Measurements from ENCODE around the gene TMCC1. TPM values are rescaled to one million over a fixed set of nuclear protein-coding genes. Genes with fewer than 3 reads are reported as not detected.

The TMCC1 gene
- polyA plus RNA-seq, 2 of the 4 experiments (the other 2 are of a cell fraction) = 30.3 to 75.7 TPM

GRCh38 chr3:129656659-129657247 lies 236.8 kb downstream of the TMCC1 start:
- FAIRE-seq (no peak), ATAC-seq (peak; percentile 30 to 58; a peak in 4 of 6 replicates), DNase-seq (ENCODE audit: low read depth in 1 of 2, low spot score in 1 of 2) (peak in 1 of 2 experiments; percentile 50)
- TF ChIP-seq EHMT2 (IDR thresholded peaks at IDR 0.05; ENCODE audit: low read depth) = no peak
- no peak for TF ChIP-seq MYC (IDR thresholded peaks at IDR 0.05; ENCODE audit: borderline replicate concordance, low read length)
- TF ChIP-seq, protein P1, sequence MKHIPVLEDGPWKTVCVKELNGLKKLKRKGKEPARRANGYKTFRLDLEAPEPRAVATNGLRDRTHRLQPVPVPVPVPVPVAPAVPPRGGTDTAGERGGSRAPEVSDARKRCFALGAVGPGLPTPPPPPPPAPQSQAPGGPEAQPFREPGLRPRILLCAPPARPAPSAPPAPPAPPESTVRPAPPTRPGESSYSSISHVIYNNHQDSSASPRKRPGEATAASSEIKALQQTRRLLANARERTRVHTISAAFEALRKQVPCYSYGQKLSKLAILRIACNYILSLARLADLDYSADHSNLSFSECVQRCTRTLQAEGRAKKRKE (CRISPR knock-in tag; IDR thresholded peaks at IDR 0.05; ENCODE audit: low read depth) = no peak
- TF ChIP-seq ZFP36 (IDR thresholded peaks at IDR 0.05; ENCODE audit: borderline replicate concordance, partially characterized antibody) = no peak
- no peak for TF ChIP-seq MAX (IDR thresholded peaks at IDR 0.05)
- no peak for TF ChIP-seq HOXB5 (CRISPR knock-in tag; IDR thresholded peaks at IDR 0.05)
- TF ChIP-seq CHD2 (IDR thresholded peaks at IDR 0.05; ENCODE audit: low read length, partially characterized antibody) = no peak
- no peak for TF ChIP-seq SREBF2 (IDR thresholded peaks at IDR 0.05)
- TF ChIP-seq FOSB (CRISPR knock-in tag; IDR thresholded peaks at IDR 0.05) = no peak
- TF ChIP-seq JUN (IDR thresholded peaks at IDR 0.05) = no peak
- no peak for TF ChIP-seq KDM5A (IDR thresholded peaks at IDR 0.05)
- TF ChIP-seq EHF (CRISPR knock-in tag; IDR thresholded peaks at IDR 0.05) = no peak
- no peak for TF ChIP-seq ESRRA (IDR thresholded peaks at IDR 0.05; ENCODE audit: borderline replicate concordance, low read length)
- TF ChIP-seq HOXA7 (CRISPR knock-in tag; IDR thresholded peaks at IDR 0.05) = no peak
- TF ChIP-seq CEBPB (IDR thresholded peaks at IDR 0.05) = no peak
- 17% methylated on average over 5 of the region's 5 CpGs for WGBS (ENCODE audit: missing lambda C conversion rate)
- POLR2A ChIA-PET = no interaction called here
- Histone ChIP-seq H3K4me3 (peak overlapping the region; percentile 32), H3K4me1 (peaks cover 100% of the 10 kb centered on the region), H3K4me2 (peak overlapping the region; percentile 75), H3K9me3 (no peaks in the 10 kb centered on the region), H3K27ac (peak overlapping the region; percentile 89 to 94)
- CTCF ChIA-PET = interaction anchor here (2.6 kb wide), 1 partner anchor 172 kb away, joined by 6 read pairs; no protein-coding TSS in a partner anchor

DNA sequence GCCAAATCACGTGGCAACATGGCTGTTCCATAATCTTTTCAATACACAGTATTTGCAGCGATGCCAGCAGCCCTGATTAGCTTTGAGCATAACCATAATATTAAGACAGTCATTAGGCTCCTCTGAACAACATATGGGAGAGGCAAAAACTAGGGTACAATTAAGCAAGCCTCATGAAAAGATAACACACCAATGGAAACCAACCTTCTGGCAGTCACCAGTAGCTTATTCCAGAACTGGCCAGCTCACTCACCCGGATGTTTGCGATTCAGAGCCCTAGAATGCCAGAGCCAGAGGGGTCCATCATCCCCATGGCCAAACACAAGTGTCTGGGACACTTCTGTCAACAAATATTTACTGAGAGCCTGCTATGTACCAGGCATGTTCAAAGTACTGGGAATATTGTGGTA lies 238.2 kb downstream of the TMCC1 start:
- CTCF ChIA-PET = interaction anchor here (0.9 to 2.0 kb wide), 6 partner anchors 8 to 174 kb away, joined by 3 to 5 read pairs (median 4); no protein-coding TSS in a partner anchor
- Histone ChIP-seq H3K27ac (peak overlapping the region; percentile 89 to 94), H3K4me1 (peaks cover 100% of the 10 kb centered on the region), H3K4me3 (peak overlapping the region; percentile 32), H3K9me3 (no peaks in the 10 kb centered on the region), H3K4me2 (peak overlapping the region; percentile 75)
- WGBS (ENCODE audit: missing lambda C conversion rate) = 80% methylated on average over 4 of the region's 4 CpGs
- POLR2A ChIA-PET = no interaction called here
- no peak for ATAC-seq
- DNase-seq (ENCODE audit: low read depth in 1 of 2, low spot score in 1 of 2) = no peak
- FAIRE-seq = no peak
- no peak for TF ChIP-seq KDM1A (IDR thresholded peaks at IDR 0.05; ENCODE audit: low read depth)
- no peak for TF ChIP-seq FOXS1 (CRISPR knock-in tag; IDR thresholded peaks at IDR 0.05)
- TF ChIP-seq USF2 (IDR thresholded peaks at IDR 0.05) = no peak
- TF ChIP-seq TP53 (CRISPR knock-in tag; IDR thresholded peaks at IDR 0.05) = no peak
- no peak for TF ChIP-seq CBX8 (IDR thresholded peaks at IDR 0.05)
- no peak for TF ChIP-seq SMC3 (IDR thresholded peaks at IDR 0.05)
- no peak for TF ChIP-seq MAFK (IDR thresholded peaks at IDR 0.05; ENCODE audit: partially characterized antibody)
- no peak for TF ChIP-seq RFX5 (IDR thresholded peaks at IDR 0.05)
- TF ChIP-seq, protein P1 (CRISPR knock-in tag; IDR thresholded peaks at IDR 0.05; ENCODE audit: low read depth) = no peak
- no peak for TF ChIP-seq MAZ (IDR thresholded peaks at IDR 0.05; ENCODE audit: borderline replicate concordance, low read depth, low read length)
- TF ChIP-seq MYC (IDR thresholded peaks at IDR 0.05; ENCODE audit: borderline replicate concordance, low read length) = no peak
- no peak for TF ChIP-seq EP300 (IDR thresholded peaks at IDR 0.05)
- no peak for TF ChIP-seq RNF2 (IDR thresholded peaks at IDR 0.05; ENCODE audit: borderline replicate concordance, low read depth)
- no peak for TF ChIP-seq BHLHE40 (IDR thresholded peaks at IDR 0.05; ENCODE audit: low read depth, low read length)

Data from A549 (cell line).